GM12878 (cell line): ENCODE results near the gene MRPS27. TPM values are rescaled to one million over a fixed set of nuclear protein-coding genes. Genes with fewer than 3 reads are reported as not detected.

Experiments used
- CREB1 ChIP-seq: IDR thresholded peaks from 2 replicates; pipeline ENCODE4 v1.6.1; 2012; ENCODE audit warnings: low read depth, mild to moderate bottlenecking, inconsistent platforms
- HCFC1 ChIP-seq: fragments of 150-350 bp; IDR thresholded peaks from 2 replicates; pipeline ENCODE4 v1.6.1; 2014; ENCODE audit warnings: low read length
- SREBF1 ChIP-seq: IDR thresholded peaks from 2 replicates; pipeline ENCODE4 v1.6.1; 2012; ENCODE audit warnings: mild to moderate bottlenecking, low read length
- SUZ12 ChIP-seq: fragments of 200-600 bp; sonication (generic); IDR thresholded peaks from one replicate; pipeline ENCODE4 v1.6.1; 2018; ENCODE audit warnings: antibody characterized with exemption, mild to moderate bottlenecking; ENCODE audit not compliant: unreplicated experiment
- TCF3 ChIP-seq: IDR thresholded peaks from 2 replicates; pipeline ENCODE4 v1.6.1; 2012; ENCODE audit warnings: low read depth, mild to moderate bottlenecking, low read length, borderline replicate concordance; ENCODE audit not compliant: insufficient read depth
- TCF7 ChIP-seq: IDR thresholded peaks from 2 replicates; pipeline ENCODE4 v1.6.1; 2014; ENCODE audit warnings: antibody characterized with exemption, borderline replicate concordance
- ZNF24 ChIP-seq: fragments of 450-650 bp; IDR thresholded peaks from 2 replicates; pipeline ENCODE4 v1.6.1; 2017; ENCODE audit warnings: antibody characterized with exemption, mild to moderate bottlenecking
- polyA plus RNA-seq, 11 experiments: library from polyadenylated mRNA; depleted of rRNA in 4 of 11; unstranded in 6 of 11; stranded (reverse) in 5 of 11; fragments of >200 nt; fragmentation: Nextera tagmentation in 4 of 11; fragmentation: Illumina TruSeq in 1 of 11; extraction: Ambion mirVana in 4 of 11; extraction: Trizol in 1 of 11; gene quantifications; 1 replicate in 1 of 11; 2 replicates in 10 of 11; pipeline versions ENCODE4 v1.2.1 to v1.2.3, GENCODE V29; 2011 to 2016; ENCODE audit warnings: inconsistent platforms in 2 of 11, missing spikeins in 2 of 11, low read depth in 1 of 11
- total RNA-seq, 4 experiments: library from RNA; depleted of rRNA in 3 of 4; stranded (reverse); fragments of >200 nt in 3 of 4; fragmentation: Illumina TruSeq in 1 of 4; extraction: Trizol in 1 of 4; gene quantifications; 2 replicates each; pipeline versions ENCODE4 v1.2.1 to v1.2.3, GENCODE V29; 2013 to 2021
- TF ChIP-seq, protein P1 (sequence below): fragments of 450-650 bp; IDR thresholded peaks from 2 replicates; pipeline ENCODE4 v1.6.1; 2017; ENCODE audit warnings: mild to moderate bottlenecking, moderate library complexity
- TF ChIP-seq, protein P2 (sequence below): IDR thresholded peaks from 2 replicates; pipeline ENCODE4 v1.6.1; 2012; ENCODE audit warnings: improper control_type of control experiment, low read depth, low read length; ENCODE audit not compliant: insufficient replicate concordance
- TF ChIP-seq, protein P3 (sequence below): IDR thresholded peaks from 2 replicates; pipeline ENCODE4 v1.6.1; 2011; ENCODE audit warnings: borderline replicate concordance, low read depth, mild to moderate bottlenecking, moderate library complexity, mixed read lengths, low read length; ENCODE audit not compliant: insufficient read depth; ENCODE audit errors: extremely low read length

Gene MRPS27
- total and polyA plus RNA-seq, 10 of the 15 experiments (the other 5 are each of a cell fraction or from before 2014, with no cell fraction given) = 61.0 to 128 (median 93.0) TPM

DNA sequence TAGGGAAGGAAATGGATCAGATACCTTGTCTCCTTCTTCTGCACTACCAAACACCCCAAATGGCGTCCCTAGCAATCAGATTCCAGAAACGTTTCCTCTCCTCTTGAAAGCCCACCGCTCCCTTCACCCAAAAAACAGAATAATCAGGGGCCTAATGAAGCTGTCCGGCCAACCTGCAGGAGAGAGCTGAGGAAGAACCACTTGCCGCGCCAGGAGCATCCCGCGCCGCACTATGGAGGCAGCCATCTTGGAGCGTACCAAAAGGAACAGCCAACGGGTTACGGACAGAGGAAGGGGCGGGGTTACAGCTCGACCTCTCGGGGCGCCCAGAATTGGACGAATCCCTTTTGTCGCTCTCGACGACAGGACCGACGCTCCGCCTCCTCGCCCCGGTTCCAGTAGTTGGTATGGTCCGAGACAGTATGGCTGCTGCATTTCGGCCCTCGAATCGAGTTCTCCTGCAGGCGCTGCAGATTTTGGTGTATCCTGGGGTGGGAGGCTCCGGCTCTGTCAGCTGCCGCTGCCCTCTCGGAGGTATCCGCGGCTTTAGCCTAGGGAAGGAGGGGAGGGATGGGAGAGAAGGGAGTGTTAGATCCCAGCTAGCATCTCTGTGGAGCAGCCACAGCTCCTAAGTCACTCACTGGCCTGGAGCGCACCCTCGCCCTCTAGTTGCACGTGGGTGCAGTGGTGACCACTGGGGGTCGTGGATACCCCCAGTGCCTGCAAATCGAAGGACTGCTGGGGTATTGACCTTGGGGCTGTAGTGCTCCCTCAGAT is at the start of gene MRPS27, which contains the start of gene PTCD2 (continued):
- TF ChIP-seq, protein P1, sequence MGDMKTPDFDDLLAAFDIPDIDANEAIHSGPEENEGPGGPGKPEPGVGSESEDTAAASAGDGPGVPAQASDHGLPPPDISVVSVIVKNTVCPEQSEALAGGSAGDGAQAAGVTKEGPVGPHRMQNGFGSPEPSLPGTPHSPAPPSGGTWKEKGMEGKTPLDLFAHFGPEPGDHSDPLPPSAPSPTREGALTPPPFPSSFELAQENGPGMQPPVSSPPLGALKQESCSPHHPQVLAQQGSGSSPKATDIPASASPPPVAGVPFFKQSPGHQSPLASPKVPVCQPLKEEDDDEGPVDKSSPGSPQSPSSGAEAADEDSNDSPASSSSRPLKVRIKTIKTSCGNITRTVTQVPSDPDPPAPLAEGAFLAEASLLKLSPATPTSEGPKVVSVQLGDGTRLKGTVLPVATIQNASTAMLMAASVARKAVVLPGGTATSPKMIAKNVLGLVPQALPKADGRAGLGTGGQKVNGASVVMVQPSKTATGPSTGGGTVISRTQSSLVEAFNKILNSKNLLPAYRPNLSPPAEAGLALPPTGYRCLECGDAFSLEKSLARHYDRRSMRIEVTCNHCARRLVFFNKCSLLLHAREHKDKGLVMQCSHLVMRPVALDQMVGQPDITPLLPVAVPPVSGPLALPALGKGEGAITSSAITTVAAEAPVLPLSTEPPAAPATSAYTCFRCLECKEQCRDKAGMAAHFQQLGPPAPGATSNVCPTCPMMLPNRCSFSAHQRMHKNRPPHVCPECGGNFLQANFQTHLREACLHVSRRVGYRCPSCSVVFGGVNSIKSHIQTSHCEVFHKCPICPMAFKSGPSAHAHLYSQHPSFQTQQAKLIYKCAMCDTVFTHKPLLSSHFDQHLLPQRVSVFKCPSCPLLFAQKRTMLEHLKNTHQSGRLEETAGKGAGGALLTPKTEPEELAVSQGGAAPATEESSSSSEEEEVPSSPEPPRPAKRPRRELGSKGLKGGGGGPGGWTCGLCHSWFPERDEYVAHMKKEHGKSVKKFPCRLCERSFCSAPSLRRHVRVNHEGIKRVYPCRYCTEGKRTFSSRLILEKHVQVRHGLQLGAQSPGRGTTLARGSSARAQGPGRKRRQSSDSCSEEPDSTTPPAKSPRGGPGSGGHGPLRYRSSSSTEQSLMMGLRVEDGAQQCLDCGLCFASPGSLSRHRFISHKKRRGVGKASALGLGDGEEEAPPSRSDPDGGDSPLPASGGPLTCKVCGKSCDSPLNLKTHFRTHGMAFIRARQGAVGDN = peak; percentile 56
- TF ChIP-seq, protein P2, sequence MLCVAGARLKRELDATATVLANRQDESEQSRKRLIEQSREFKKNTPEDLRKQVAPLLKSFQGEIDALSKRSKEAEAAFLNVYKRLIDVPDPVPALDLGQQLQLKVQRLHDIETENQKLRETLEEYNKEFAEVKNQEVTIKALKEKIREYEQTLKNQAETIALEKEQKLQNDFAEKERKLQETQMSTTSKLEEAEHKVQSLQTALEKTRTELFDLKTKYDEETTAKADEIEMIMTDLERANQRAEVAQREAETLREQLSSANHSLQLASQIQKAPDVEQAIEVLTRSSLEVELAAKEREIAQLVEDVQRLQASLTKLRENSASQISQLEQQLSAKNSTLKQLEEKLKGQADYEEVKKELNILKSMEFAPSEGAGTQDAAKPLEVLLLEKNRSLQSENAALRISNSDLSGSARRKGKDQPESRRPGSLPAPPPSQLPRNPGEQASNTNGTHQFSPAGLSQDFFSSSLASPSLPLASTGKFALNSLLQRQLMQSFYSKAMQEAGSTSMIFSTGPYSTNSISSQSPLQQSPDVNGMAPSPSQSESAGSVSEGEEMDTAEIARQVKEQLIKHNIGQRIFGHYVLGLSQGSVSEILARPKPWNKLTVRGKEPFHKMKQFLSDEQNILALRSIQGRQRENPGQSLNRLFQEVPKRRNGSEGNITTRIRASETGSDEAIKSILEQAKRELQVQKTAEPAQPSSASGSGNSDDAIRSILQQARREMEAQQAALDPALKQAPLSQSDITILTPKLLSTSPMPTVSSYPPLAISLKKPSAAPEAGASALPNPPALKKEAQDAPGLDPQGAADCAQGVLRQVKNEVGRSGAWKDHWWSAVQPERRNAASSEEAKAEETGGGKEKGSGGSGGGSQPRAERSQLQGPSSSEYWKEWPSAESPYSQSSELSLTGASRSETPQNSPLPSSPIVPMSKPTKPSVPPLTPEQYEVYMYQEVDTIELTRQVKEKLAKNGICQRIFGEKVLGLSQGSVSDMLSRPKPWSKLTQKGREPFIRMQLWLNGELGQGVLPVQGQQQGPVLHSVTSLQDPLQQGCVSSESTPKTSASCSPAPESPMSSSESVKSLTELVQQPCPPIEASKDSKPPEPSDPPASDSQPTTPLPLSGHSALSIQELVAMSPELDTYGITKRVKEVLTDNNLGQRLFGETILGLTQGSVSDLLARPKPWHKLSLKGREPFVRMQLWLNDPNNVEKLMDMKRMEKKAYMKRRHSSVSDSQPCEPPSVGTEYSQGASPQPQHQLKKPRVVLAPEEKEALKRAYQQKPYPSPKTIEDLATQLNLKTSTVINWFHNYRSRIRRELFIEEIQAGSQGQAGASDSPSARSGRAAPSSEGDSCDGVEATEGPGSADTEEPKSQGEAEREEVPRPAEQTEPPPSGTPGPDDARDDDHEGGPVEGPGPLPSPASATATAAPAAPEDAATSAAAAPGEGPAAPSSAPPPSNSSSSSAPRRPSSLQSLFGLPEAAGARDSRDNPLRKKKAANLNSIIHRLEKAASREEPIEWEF = no peak
- peak; percentile 66 for TF ChIP-seq HCFC1
- TF ChIP-seq ZNF24 = no peak
- peak; percentile 92 for TF ChIP-seq SREBF1
- TF ChIP-seq TCF7 = no peak
- peak; percentile 97 for TF ChIP-seq CREB1
- no peak for TF ChIP-seq SUZ12
- TF ChIP-seq TCF3 = 0 out of 2 replicates have a peak, but pooled peaks have one; percentile 17
- TF ChIP-seq, protein P3, sequence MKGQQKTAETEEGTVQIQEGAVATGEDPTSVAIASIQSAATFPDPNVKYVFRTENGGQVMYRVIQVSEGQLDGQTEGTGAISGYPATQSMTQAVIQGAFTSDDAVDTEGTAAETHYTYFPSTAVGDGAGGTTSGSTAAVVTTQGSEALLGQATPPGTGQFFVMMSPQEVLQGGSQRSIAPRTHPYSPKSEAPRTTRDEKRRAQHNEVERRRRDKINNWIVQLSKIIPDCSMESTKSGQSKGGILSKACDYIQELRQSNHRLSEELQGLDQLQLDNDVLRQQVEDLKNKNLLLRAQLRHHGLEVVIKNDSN = no peak
- TF ChIP-seq, all 136 proteins: peak for 67
